BE2C (cell line): Measurements from ENCODE around the gene PDK3. TPM values are rescaled to one million over a fixed set of nuclear protein-coding genes. Genes with fewer than 3 reads are reported as not detected.
A peak's percentile ranks its signal among the peaks of the same experiment; 100 is the strongest.

Experiments used
- DNase-seq: peaks from one replicate; pipeline ENCODE4 v3.0.0-alpha.2; 2020
- H3K27me3 ChIP-seq: fragments of 250-450 bp; sonication (Bioruptor Pico); 2 replicates; pipeline ENCODE4 v1.5.1; 2020; ENCODE audit warnings: mild to moderate bottlenecking
- H3K36me3 ChIP-seq: fragments of 250-450 bp; sonication (Bioruptor Pico); 2 replicates; pipeline ENCODE4 v1.5.1; 2020; ENCODE audit warnings: mild to moderate bottlenecking
- H3K4me1 ChIP-seq: fragments of 250-450 bp; sonication (Bioruptor Pico); 2 replicates; pipeline ENCODE4 v1.5.1; 2020
- H3K4me3 ChIP-seq: 2 replicates; pipeline ENCODE4 v1.5.1; 2011; ENCODE audit warnings: low read depth, low read length
- H3K9me3 ChIP-seq: fragments of 250-450 bp; sonication (Bioruptor Pico); 2 replicates; pipeline ENCODE4 v1.5.1; 2020
- polyA plus RNA-seq: library from polyadenylated mRNA; unstranded; fragments of >200 nt; gene quantifications from one replicate; pipeline ENCODE4 v1.2.1, GENCODE V29; 2012; ENCODE audit warnings: low read depth, missing spikeins; ENCODE audit not compliant: insufficient read length, insufficient read depth
- TF ChIP-seq, protein P1 (sequence below): IDR thresholded peaks from 2 replicates; pipeline ENCODE4 v1.5.1; 2012; ENCODE audit warnings: mild to moderate bottlenecking, low read depth, low read length

Gene PDK3
- polyA plus RNA-seq: 2.1 TPM

DNA sequence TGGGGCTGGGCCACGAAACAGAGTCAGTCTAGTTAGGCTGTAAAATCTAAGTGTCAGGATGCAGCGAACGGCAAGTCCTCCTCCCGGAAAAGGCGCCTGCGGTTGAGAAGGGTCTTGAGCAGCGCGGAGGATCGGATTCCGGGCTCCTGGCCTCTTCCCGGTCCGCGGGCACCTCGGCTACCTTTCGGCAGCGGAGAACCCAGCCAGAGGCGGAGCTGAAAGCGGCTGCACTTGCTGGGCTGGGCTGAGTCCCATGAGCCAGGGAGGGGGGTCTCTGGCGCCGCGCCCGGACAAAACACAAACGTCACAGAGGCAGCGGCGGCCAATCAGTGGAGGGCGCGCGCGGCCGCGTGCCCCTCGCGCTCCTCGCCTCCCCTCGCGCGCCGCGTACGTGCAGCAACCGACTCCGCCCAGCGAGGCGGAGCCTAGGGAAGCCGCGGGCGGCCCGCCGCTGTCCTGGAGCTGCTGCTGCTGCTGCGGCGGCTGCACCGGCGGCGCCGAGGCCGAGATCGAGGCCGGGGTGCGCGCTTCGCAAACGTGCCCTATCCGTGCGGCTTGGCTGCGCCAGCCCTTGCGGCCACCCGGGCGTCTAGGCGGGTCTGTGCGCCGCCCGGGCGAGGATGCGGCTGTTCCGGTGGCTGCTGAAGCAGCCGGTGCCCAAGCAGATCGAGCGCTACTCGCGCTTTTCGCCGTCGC is at the start of gene PDK3:
Gene PDK3 (plus strand): TSS at position 451 of the 696 bp plus-strand sequence. CDS start 170 bp downstream, at position 621.
- no peaks in the 10 kb centered on the region for H3K36me3 ChIP-seq
- no peaks in the 10 kb centered on the region for H3K27me3 ChIP-seq
- TF ChIP-seq, protein P1, sequence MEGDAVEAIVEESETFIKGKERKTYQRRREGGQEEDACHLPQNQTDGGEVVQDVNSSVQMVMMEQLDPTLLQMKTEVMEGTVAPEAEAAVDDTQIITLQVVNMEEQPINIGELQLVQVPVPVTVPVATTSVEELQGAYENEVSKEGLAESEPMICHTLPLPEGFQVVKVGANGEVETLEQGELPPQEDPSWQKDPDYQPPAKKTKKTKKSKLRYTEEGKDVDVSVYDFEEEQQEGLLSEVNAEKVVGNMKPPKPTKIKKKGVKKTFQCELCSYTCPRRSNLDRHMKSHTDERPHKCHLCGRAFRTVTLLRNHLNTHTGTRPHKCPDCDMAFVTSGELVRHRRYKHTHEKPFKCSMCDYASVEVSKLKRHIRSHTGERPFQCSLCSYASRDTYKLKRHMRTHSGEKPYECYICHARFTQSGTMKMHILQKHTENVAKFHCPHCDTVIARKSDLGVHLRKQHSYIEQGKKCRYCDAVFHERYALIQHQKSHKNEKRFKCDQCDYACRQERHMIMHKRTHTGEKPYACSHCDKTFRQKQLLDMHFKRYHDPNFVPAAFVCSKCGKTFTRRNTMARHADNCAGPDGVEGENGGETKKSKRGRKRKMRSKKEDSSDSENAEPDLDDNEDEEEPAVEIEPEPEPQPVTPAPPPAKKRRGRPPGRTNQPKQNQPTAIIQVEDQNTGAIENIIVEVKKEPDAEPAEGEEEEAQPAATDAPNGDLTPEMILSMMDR: no peak
- no peaks in the 10 kb centered on the region for H3K9me3 ChIP-seq
- H3K4me3 ChIP-seq: peak within 1 kb of the TSS; percentile 69
- DNase-seq: peak; percentile 92
- no peaks in the 10 kb centered on the region for H3K4me1 ChIP-seq

DNA sequence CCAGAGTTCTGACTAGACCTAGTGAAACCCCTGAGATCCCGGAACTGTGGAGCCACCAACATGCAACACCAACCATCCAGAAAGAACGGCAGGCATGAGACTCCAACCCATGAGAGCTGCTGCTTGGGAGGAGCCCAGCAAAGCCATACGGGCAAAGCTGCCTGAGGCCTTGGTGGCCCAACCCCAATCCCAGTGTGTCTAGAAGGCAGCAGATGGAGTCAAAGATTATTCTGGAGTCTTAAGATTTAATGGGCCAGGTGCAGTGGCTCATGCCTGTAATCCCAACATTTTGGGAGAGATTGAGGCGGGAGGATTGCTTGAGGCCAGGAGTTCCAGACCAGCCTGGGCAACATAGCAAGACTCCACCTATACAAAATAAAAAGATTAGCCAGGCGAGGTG is 49.2 kb upstream of the PDK3 start:
- no peaks in the 10 kb centered on the region for H3K4me1 ChIP-seq
- TF ChIP-seq, protein P1: no peak
- no peak for DNase-seq

DNA sequence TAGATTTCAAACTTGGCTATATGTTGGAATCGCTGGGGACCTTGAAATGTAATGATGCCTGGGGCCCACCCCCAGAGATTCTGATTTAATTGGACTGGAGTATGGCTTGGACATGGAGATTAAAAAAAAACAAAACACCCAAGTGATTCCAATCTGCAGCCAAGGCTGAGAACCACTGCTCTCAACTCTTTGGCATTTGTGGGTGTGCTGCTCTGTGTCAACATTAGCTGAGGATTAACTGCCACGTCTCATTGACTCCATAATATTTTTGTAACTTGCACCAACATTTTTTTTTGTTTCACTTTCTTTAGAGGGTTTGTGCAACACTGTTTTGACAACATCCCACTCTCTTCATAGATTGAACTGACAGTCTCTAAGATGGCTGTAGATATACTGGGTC is 41.1 kb upstream of the PDK3 start:
- no peak for DNase-seq

More for the DNA sequence above, 49.2 kb upstream of the PDK3 start:
- Histone ChIP-seq H3K36me3 (no peaks in the 10 kb centered on the region), H3K9me3 (no peaks in the 10 kb centered on the region), H3K4me3 (no peak overlapping the region), H3K27me3 (no peaks in the 10 kb centered on the region)

DNA sequence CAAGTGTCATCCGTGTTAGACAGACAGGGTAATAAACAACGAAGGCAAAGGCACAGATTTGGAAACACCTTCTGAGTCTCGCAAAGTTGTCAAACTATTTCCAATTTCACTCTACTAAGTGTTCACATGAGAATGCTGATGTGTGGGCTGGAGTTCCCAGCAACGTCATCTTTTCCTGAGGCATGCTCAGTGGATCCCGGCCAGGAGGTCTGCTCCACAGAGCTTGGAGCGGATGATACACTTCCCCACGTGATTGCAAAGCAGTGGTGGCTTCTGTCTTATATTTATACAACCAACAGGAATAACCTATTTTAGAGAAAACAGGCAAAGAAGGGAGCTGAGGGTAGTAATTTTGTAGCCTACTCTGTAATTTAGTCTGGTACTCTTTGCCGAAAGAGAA is 40.1 kb upstream of the PDK3 start:
- Histone ChIP-seq H3K36me3 (no peaks in the 10 kb centered on the region), H3K9me3 (no peaks in the 10 kb centered on the region), H3K27me3 (no peaks in the 10 kb centered on the region), H3K4me1 (no peaks in the 10 kb centered on the region), H3K4me3 (no peak overlapping the region)
- TF ChIP-seq, protein P1: no peak
- DNase-seq: no peak

More for the DNA sequence above, 41.1 kb upstream of the PDK3 start:
- Histone ChIP-seq H3K27me3 (no peaks in the 10 kb centered on the region), H3K4me1 (no peaks in the 10 kb centered on the region), H3K36me3 (no peaks in the 10 kb centered on the region), H3K9me3 (no peaks in the 10 kb centered on the region), H3K4me3 (no peak overlapping the region)
- TF ChIP-seq, protein P1: no peak

DNA sequence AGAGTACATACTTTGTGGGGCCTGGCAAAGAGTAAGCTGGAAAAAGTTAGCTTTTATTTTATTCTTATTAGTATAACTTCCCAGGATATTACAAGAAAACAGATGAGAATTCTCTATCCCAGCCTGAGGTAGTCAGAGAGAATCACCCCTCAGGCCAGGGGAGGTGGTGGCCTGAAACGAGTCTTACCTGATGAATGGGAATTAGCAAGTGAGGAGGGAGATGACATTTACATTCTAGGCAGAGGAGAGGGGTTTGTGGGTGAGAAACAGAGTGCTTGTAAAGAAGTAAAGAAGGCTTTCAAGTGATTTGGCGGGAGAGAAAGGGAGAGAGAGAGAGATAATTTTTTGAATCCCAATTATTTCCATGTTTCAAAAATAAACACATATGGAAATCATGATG is 39.3 kb upstream of the PDK3 start:
- H3K36me3 ChIP-seq: no peaks in the 10 kb centered on the region
- TF ChIP-seq, protein P1: no peak
- no peaks in the 10 kb centered on the region for H3K9me3 ChIP-seq
- no peaks in the 10 kb centered on the region for H3K27me3 ChIP-seq
- H3K4me1 ChIP-seq: no peaks in the 10 kb centered on the region
- no peak overlapping the region for H3K4me3 ChIP-seq
- no peak for DNase-seq

DNA sequence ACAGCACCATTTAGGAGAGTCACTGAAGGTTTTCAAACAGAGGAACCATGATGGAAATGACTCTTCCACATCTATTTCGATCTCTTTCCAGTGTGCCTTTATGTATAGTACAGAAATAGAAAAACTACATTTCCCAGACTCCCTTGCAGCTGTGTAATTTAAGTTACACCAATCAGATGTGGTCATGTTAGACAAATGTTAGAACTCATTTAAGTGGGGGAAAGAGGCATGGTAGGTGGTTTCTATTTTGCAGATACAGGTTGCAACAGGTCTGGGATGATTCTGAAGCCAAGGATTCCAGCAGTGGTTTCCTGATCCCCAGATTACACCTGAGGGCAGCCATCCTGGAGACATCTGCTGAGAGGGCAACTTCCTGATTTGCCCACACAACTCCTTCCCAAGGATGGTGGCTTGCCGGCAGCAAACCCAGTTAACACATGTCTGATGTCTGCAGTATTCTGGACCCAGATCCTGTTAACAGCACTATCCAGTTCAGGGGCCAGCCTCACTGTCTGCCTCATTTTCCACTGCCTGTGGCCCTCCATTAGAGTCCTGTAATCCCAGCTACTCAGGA is 38.7 kb upstream of the PDK3 start:
- no peaks in the 10 kb centered on the region for H3K4me1 ChIP-seq
- no peak for DNase-seq
- H3K36me3 ChIP-seq: no peaks in the 10 kb centered on the region
- no peaks in the 10 kb centered on the region for H3K9me3 ChIP-seq
- no peaks in the 10 kb centered on the region for H3K27me3 ChIP-seq
- TF ChIP-seq, protein P1: no peak
- no peak overlapping the region for H3K4me3 ChIP-seq
